Endodermal cell (in vitro differentiated cells): ENCODE results near the gene ZNF692. TPM values are rescaled to one million over a fixed set of nuclear protein-coding genes. Genes with fewer than 3 reads are reported as not detected.

Experiments used
- DNase-seq: peaks from one replicate; pipeline ENCODE4 v3.0.0-alpha.2; 2017
- H3K27ac ChIP-seq: 2 replicates; pipeline ENCODE4 v1.5.1; 2013; ENCODE audit warnings: mild to moderate bottlenecking, low read depth, low read length, moderate library complexity
- H3K27me3 ChIP-seq: 2 replicates; pipeline ENCODE4 v1.6.1; 2013; ENCODE audit warnings: mild to moderate bottlenecking, low read length, moderate library complexity; ENCODE audit not compliant: insufficient read depth, control insufficient read depth, poor library complexity, severe bottlenecking
- H3K36me3 ChIP-seq: 2 replicates; pipeline ENCODE4 v1.7.0; 2013; ENCODE audit warnings: mild to moderate bottlenecking, low read length, moderate library complexity; ENCODE audit not compliant: control insufficient read depth, insufficient read depth
- H3K4me1 ChIP-seq: one replicate; pipeline ENCODE4 v1.7.0; 2013; ENCODE audit warnings: low read length; ENCODE audit not compliant: control insufficient read depth, insufficient read depth
- H3K4me3 ChIP-seq: 2 replicates; pipeline ENCODE4 v1.5.1; 2013; ENCODE audit warnings: mild to moderate bottlenecking, low read length, moderate library complexity
- H3K9ac ChIP-seq: 2 replicates; pipeline ENCODE4 v1.6.1; 2013; ENCODE audit warnings: mild to moderate bottlenecking, low read length, moderate library complexity; ENCODE audit not compliant: poor library complexity, severe bottlenecking; ENCODE audit errors: extremely low read depth
- H3K9me3 ChIP-seq: 2 replicates; pipeline ENCODE4 v1.6.1; 2013; ENCODE audit warnings: mild to moderate bottlenecking, low read length, moderate library complexity; ENCODE audit not compliant: control insufficient read depth
- H3K27ac Mint-ChIP-seq: 2 replicates; pipeline ENCODE4 v1.8.0; 2020; ENCODE audit warnings: mixed read lengths
- H3K27me3 Mint-ChIP-seq: 2 replicates; pipeline ENCODE4 v1.8.0; 2021; ENCODE audit warnings: mild to moderate bottlenecking, mixed read lengths; ENCODE audit not compliant: insufficient read depth
- H3K36me3 Mint-ChIP-seq: 2 replicates; pipeline ENCODE4 v1.8.0; 2020; ENCODE audit warnings: low read depth, mixed read lengths
- H3K4me1 Mint-ChIP-seq: 2 replicates; pipeline ENCODE4 v1.8.0; 2020; ENCODE audit warnings: mixed read lengths
- H3K4me3 Mint-ChIP-seq: 2 replicates; pipeline ENCODE4 v1.8.0; 2020; ENCODE audit warnings: mild to moderate bottlenecking, moderate library complexity, mixed read lengths
- H3K9me3 Mint-ChIP-seq: 2 replicates; pipeline ENCODE4 v1.8.0; 2020; ENCODE audit warnings: mild to moderate bottlenecking, mixed read lengths
- CTCF ChIP-seq: fragments of 200-600 bp; sonication (generic); conservative IDR thresholded peaks from 2 replicates; pipeline ENCODE4 v1.5.0; 2021; ENCODE audit warnings: antibody characterized with exemption, mild to moderate bottlenecking
- WGBS, 2 experiments: methylation state at CpG; one replicate each; pipeline versions ENCODE4 v1.1.5 to v1.1.7; 2013; ENCODE audit warnings: missing lambda C conversion rate in 2 of 2, mixed read lengths in 1 of 2; ENCODE audit not compliant: insufficient coverage in 1 of 2, insufficient read length in 1 of 2; 5-methylcytosine and 5-hydroxymethylcytosine counted together
- total RNA-seq, 2 donors: library from RNA; stranded (reverse); fragmentation: NEBNext Ultra II Directional in 1 of 2; extraction: Animal tissue kit (Norgen Biotek cat#: 25700) in 1 of 2; gene quantifications; 2 replicates in 1 of 2; 3 replicates in 1 of 2; pipeline ENCODE4 v1.2.1, GENCODE V29; 2021

ZNF692 gene
- total RNA-seq, 2 donors from 2014 or later, result 47.6 to 50.3 TPM

GRCh38 chr1:248901578-248901977 is 42.7 kb upstream of the ZNF692 start:
- TF ChIP-seq CTCF, result no peak
- peaks cover 10% of the 10 kb centered on the region for H3K4me1 Mint-ChIP-seq
- no peak overlapping the region for H3K4me3 ChIP-seq
- no peaks in the 10 kb centered on the region for H3K4me1 ChIP-seq
- peaks cover 24% of the 10 kb centered on the region for H3K27me3 Mint-ChIP-seq
- H3K9ac ChIP-seq, result no peak overlapping the region
- H3K9me3 Mint-ChIP-seq, result no peaks in the 10 kb centered on the region
- no peaks in the 10 kb centered on the region for H3K36me3 ChIP-seq
- WGBS, 2 experiments, result 88% methylated on average over 2 of the region's 2 CpGs
- no peak for DNase-seq
- no peak overlapping the region for H3K27ac Mint-ChIP-seq
- no peak overlapping the region for H3K4me3 Mint-ChIP-seq
- H3K36me3 Mint-ChIP-seq, result no peaks in the 10 kb centered on the region
- peaks cover 8% of the 10 kb centered on the region for H3K27me3 ChIP-seq
- H3K9me3 ChIP-seq, result no peaks in the 10 kb centered on the region
- H3K27ac ChIP-seq, result no peak overlapping the region

GRCh38 chr1:248900637-248901036 is 41.8 kb upstream of the ZNF692 start:
- Mint-ChIP-seq H3K27me3 (peaks cover 24% of the 10 kb centered on the region), H3K4me1 (peaks cover 10% of the 10 kb centered on the region), H3K4me3 (no peak overlapping the region), H3K9me3 (no peaks in the 10 kb centered on the region), H3K36me3 (no peaks in the 10 kb centered on the region), H3K27ac (no peak overlapping the region)
- 86% methylated on average over 1 of the region's 1 CpG for WGBS, 2 experiments
- Histone ChIP-seq H3K36me3 (no peaks in the 10 kb centered on the region), H3K9me3 (no peaks in the 10 kb centered on the region), H3K4me1 (no peaks in the 10 kb centered on the region), H3K27ac (no peak overlapping the region), H3K9ac (no peak overlapping the region), H3K27me3 (peaks cover 8% of the 10 kb centered on the region), H3K4me3 (no peak overlapping the region)
- TF ChIP-seq CTCF, result no peak
- DNase-seq, result no peak

- no peaks in the 10 kb centered on the region for H3K36me3 Mint-ChIP-seq
- peaks cover 6% of the 10 kb centered on the region for H3K4me1 Mint-ChIP-seq
- no peak overlapping the region for H3K4me3 Mint-ChIP-seq
Observed at GRCh38 chr1:248897412-248898337, 38.8 kb upstream of the ZNF692 start.

More at GRCh38 chr1:248897412-248898337, 38.8 kb upstream of the ZNF692 start:
- no peaks in the 10 kb centered on the region for H3K9me3 ChIP-seq
- Mint-ChIP-seq H3K27ac (no peak overlapping the region), H3K9me3 (no peaks in the 10 kb centered on the region), H3K27me3 (peaks cover 39% of the 10 kb centered on the region)
- H3K27ac ChIP-seq, result no peak overlapping the region
- H3K36me3 ChIP-seq, result no peaks in the 10 kb centered on the region
- H3K4me3 ChIP-seq, result no peak overlapping the region
- H3K27me3 ChIP-seq, result peaks cover 8% of the 10 kb centered on the region
- peak; percentile 59 for DNase-seq
- no peak for TF ChIP-seq CTCF
- 86 to 94% methylated on average over 5 to 9 of the region's 9 CpGs for WGBS, 2 experiments
- no peak overlapping the region for H3K9ac ChIP-seq
- no peaks in the 10 kb centered on the region for H3K4me1 ChIP-seq
